Activated naive CD4-positive, alpha-beta T cell treated with anti-CD3 and anti-CD28 coated beads for 36 hours (primary cell): ENCODE results near the gene FBH1. TPM values are rescaled to one million over a fixed set of nuclear protein-coding genes. Genes with fewer than 3 reads are reported as not detected.

Experiments used
- CTCF ChIA-PET: fragments of 350-600 bp; sonication (Branson Sonifier 250); formaldehyde crosslinking; loops from one replicate; lab custom pipeline; 2021; ENCODE audit warnings: antibody characterized with exemption; lab: Charles Lee
- DNase-seq: peaks from one replicate; pipeline ENCODE4 v3.0.0-alpha.2; 2020
- H3K27ac Mint-ChIP-seq: one replicate; pipeline ENCODE4 v1.8.0; 2021; ENCODE audit warnings: mild to moderate bottlenecking, mixed read lengths
- H3K27me3 Mint-ChIP-seq: one replicate; pipeline ENCODE4 v1.8.0; 2021; ENCODE audit warnings: low read depth, mixed read lengths
- H3K36me3 Mint-ChIP-seq: one replicate; pipeline ENCODE4 v1.8.0; 2021; ENCODE audit warnings: low read depth, mixed read lengths
- H3K4me1 Mint-ChIP-seq: one replicate; pipeline ENCODE4 v1.8.0; 2021; ENCODE audit warnings: low read depth, mixed read lengths
- H3K4me3 Mint-ChIP-seq: one replicate; pipeline ENCODE4 v1.8.0; 2021; ENCODE audit warnings: mild to moderate bottlenecking, moderate library complexity, mixed read lengths
- H3K9me3 Mint-ChIP-seq: one replicate; pipeline ENCODE4 v1.8.0; 2021; ENCODE audit warnings: mixed read lengths
- intact Hi-C: fragments of 100-400 bp; cut with micrococcal nuclease; formaldehyde crosslinking; loops from one replicate; pipeline ENCODE4 v1.15.1; 2023
- total RNA-seq, 2 experiments: library from RNA; stranded (reverse); gene quantifications; one replicate each; pipeline ENCODE4 v1.2.3, GENCODE V29; 2021

Gene FBH1
- total RNA-seq, 2 experiments from 2014 or later = 40.4 to 42.7 TPM

- no peaks in the 10 kb centered on the region for H3K9me3 Mint-ChIP-seq
- no peaks in the 10 kb centered on the region for H3K27me3 Mint-ChIP-seq
- H3K27ac Mint-ChIP-seq = no peak overlapping the region
- no peak for DNase-seq
- H3K4me3 Mint-ChIP-seq = no peak overlapping the region
- H3K36me3 Mint-ChIP-seq = peaks cover 39% of the 10 kb centered on the region
- intact Hi-C loops = no loop called here
- H3K4me1 Mint-ChIP-seq = peaks cover 13% of the 10 kb centered on the region
- CTCF ChIA-PET = no interaction called here
Measured at GRCh38 chr10:5910323-5911100, 20.5 kb downstream of the FBH1 start.

DNA sequence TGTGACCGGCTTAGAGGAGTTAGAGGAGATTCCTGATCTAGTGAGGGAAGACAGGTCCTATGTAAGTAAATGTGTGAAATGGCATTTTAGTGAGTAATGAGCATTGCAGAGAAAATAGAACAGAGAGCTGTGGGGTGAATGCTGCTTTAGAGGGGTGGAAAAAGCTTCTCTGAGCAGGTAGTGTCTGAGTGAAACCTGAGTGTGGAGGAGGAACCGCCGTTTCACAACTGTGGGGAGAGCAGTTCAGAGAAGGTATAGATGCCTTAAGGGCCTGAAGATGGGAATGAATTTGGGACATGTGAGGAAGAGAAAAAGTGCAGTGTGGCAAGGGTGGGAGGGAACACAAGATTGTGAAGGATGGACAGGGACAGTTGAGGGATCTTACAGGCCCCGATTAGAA, 21.6 kb downstream of the FBH1 start:
- DNase-seq = no peak
- CTCF ChIA-PET = no interaction called here
- Mint-ChIP-seq H3K4me3 (no peak overlapping the region), H3K9me3 (no peaks in the 10 kb centered on the region), H3K27me3 (no peaks in the 10 kb centered on the region), H3K27ac (no peak overlapping the region), H3K36me3 (peaks cover 37% of the 10 kb centered on the region), H3K4me1 (peaks cover 8% of the 10 kb centered on the region)
- intact Hi-C loops = no loop called here

DNA sequence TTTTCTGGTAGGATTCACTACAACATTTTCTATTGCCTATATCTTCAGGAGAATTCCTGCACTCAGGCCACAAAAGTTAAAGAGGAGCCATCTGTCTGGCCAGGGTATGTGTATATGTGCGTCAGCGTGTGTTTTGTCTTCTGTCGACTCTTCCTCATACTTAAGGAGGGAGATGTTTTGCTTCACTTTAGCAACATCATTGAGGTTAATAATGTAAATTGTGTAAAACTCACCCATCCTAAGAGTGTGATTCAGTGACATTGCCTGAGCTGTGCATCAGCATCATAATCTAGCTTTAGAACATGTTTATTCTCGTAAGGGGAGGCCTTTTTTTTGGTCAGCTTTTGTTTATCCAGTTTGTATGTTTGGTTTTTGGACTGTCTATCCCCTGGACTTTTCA, 23.7 kb downstream of the FBH1 start:
- Mint-ChIP-seq H3K27ac (no peak overlapping the region), H3K36me3 (peaks cover 36% of the 10 kb centered on the region), H3K9me3 (no peaks in the 10 kb centered on the region), H3K27me3 (no peaks in the 10 kb centered on the region), H3K4me1 (peaks cover 2% of the 10 kb centered on the region), H3K4me3 (no peak overlapping the region)
- DNase-seq = no peak
- CTCF ChIA-PET = no interaction called here
- intact Hi-C loops = no loop called here

GRCh38 chr10:5915451-5915850, 25.4 kb downstream of the FBH1 start:
- intact Hi-C loops = no loop called here
- H3K36me3 Mint-ChIP-seq = peaks cover 42% of the 10 kb centered on the region

GRCh38 chr10:5917305-5917704, 27.3 kb downstream of the FBH1 start:
- DNase-seq = no peak
- CTCF ChIA-PET = no interaction called here
- no peak overlapping the region for H3K4me3 Mint-ChIP-seq
- no peak overlapping the region for H3K27ac Mint-ChIP-seq
- H3K36me3 Mint-ChIP-seq = peaks cover 40% of the 10 kb centered on the region
- no peaks in the 10 kb centered on the region for H3K4me1 Mint-ChIP-seq
- H3K27me3 Mint-ChIP-seq = no peaks in the 10 kb centered on the region
- H3K9me3 Mint-ChIP-seq = no peaks in the 10 kb centered on the region
- intact Hi-C loops = no loop called here

More at GRCh38 chr10:5915451-5915850, 25.4 kb downstream of the FBH1 start:
- no peak for DNase-seq
- CTCF ChIA-PET = no interaction called here
- no peak overlapping the region for H3K4me3 Mint-ChIP-seq
- peaks cover 2% of the 10 kb centered on the region for H3K4me1 Mint-ChIP-seq
- no peaks in the 10 kb centered on the region for H3K9me3 Mint-ChIP-seq
- no peak overlapping the region for H3K27ac Mint-ChIP-seq
- H3K27me3 Mint-ChIP-seq = no peaks in the 10 kb centered on the region

- Mint-ChIP-seq H3K9me3 (no peaks in the 10 kb centered on the region), H3K36me3 (peaks cover 37% of the 10 kb centered on the region), H3K4me1 (no peaks in the 10 kb centered on the region), H3K27ac (no peak overlapping the region), H3K4me3 (no peak overlapping the region), H3K27me3 (no peaks in the 10 kb centered on the region)
- intact Hi-C loops = no loop called here
- DNase-seq = no peak
- CTCF ChIA-PET = no interaction called here
Measured at GRCh38 chr10:5918763-5919162, 28.7 kb downstream of the FBH1 start.

- Mint-ChIP-seq H3K4me3 (no peak overlapping the region), H3K36me3 (peaks cover 35% of the 10 kb centered on the region), H3K27ac (no peak overlapping the region), H3K4me1 (no peaks in the 10 kb centered on the region), H3K9me3 (no peaks in the 10 kb centered on the region), H3K27me3 (no peaks in the 10 kb centered on the region)
- intact Hi-C loops = no loop called here
- no peak for DNase-seq
- CTCF ChIA-PET = no interaction called here
Measured at GRCh38 chr10:5919568-5919967, 29.5 kb downstream of the FBH1 start.

- peaks cover 26% of the 10 kb centered on the region for H3K36me3 Mint-ChIP-seq
- CTCF ChIA-PET = interaction anchor here (0.5 kb wide), 1 partner anchor 28 kb away, joined by 3 read pairs; no protein-coding TSS in a partner anchor
- no peak overlapping the region for H3K4me3 Mint-ChIP-seq
- no peak for DNase-seq
- no peak overlapping the region for H3K27ac Mint-ChIP-seq
- no peaks in the 10 kb centered on the region for H3K9me3 Mint-ChIP-seq
- H3K27me3 Mint-ChIP-seq = no peaks in the 10 kb centered on the region
- intact Hi-C loops = no loop called here
- no peaks in the 10 kb centered on the region for H3K4me1 Mint-ChIP-seq
Measured at GRCh38 chr10:5921746-5922145, 31.7 kb downstream of the FBH1 start.

DNA sequence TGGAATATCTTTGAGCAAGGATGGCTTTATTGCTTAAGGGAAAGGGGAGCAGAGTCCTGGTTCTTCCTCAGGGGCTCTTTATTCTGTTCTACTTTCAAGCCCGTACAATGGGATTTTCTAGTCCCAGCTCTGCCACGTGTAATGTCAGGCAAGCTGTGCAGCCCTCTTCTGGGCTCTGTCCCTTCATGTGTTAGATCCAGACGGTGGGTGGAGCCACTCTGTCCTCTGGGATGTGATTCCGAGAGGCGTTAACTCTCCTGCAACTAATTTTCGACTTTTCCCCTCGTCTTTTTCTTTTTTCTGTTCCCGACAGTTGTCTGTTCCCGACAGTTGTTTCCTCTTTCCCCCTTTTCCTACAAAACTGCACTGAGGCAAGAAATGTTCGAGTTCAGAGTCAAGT, 34.8 kb downstream of the FBH1 start:
- no peak for DNase-seq
- Mint-ChIP-seq H3K27me3 (no peaks in the 10 kb centered on the region), H3K36me3 (peaks cover 27% of the 10 kb centered on the region), H3K4me1 (no peaks in the 10 kb centered on the region), H3K4me3 (no peak overlapping the region), H3K9me3 (no peaks in the 10 kb centered on the region), H3K27ac (no peak overlapping the region)
- intact Hi-C loops = no loop called here
- CTCF ChIA-PET = no interaction called here

DNA sequence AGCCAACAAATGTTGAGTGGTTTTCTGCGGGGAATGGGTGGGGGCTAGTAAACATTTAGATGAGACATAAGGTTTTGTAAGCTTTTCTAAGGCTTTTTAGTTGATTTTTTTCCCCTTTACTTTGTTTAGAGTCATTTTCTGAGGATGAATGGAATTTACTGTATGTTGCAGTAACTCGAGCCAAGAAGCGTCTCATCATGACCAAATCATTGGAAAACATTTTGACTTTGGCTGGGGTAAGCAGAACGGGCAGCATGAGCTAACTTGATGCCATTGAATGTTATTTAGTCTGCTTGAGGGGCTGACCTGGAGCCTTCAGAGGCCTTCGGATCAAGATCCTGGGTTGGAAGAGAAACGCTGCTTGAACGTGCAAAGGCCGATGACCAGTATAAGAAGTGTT, 37.3 kb downstream of the FBH1 start:
- no peaks in the 10 kb centered on the region for H3K9me3 Mint-ChIP-seq
- H3K4me1 Mint-ChIP-seq = no peaks in the 10 kb centered on the region
- no peaks in the 10 kb centered on the region for H3K27me3 Mint-ChIP-seq
- H3K4me3 Mint-ChIP-seq = no peak overlapping the region
- CTCF ChIA-PET = no interaction called here
- H3K36me3 Mint-ChIP-seq = peaks cover 19% of the 10 kb centered on the region
- no peak for DNase-seq
- intact Hi-C loops = no loop called here
- no peak overlapping the region for H3K27ac Mint-ChIP-seq

DNA sequence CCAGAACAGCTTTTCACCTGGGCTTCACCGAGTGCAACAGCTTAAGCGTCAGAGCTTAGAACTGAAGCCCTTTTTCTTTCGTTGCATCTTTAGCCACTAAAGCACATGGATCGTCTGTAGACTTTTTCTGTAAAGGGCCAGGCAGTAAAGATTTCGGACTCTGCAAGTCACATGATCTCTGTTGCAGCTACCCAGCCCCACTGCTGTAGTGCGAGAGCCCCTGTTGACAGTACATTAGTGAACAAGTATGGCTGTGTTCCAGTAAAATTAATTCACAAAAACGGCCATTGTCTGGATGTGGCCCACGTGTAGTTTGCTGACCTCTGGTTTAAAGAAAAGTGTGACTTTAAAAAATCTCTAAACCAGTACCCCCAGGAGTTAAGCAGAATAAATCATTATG, 39.4 kb downstream of the FBH1 start:
- intact Hi-C loops = no loop called here

GRCh38 chr10:5930272-5930671, 40.2 kb downstream of the FBH1 start:
- H3K27me3 Mint-ChIP-seq = no peaks in the 10 kb centered on the region
- CTCF ChIA-PET = no interaction called here
- H3K36me3 Mint-ChIP-seq = peaks cover 16% of the 10 kb centered on the region
- H3K4me1 Mint-ChIP-seq = no peaks in the 10 kb centered on the region
- DNase-seq = no peak
- H3K27ac Mint-ChIP-seq = no peak overlapping the region
- no peaks in the 10 kb centered on the region for H3K9me3 Mint-ChIP-seq
- intact Hi-C loops = no loop called here
- no peak overlapping the region for H3K4me3 Mint-ChIP-seq

More for the DNA sequence above, 39.4 kb downstream of the FBH1 start:
- CTCF ChIA-PET = interaction anchor here (0.5 kb wide), 1 partner anchor 472 kb away, joined by 3 read pairs; no protein-coding TSS in a partner anchor
- no peak overlapping the region for H3K4me3 Mint-ChIP-seq
- no peak for DNase-seq
- peaks cover 16% of the 10 kb centered on the region for H3K36me3 Mint-ChIP-seq
- no peaks in the 10 kb centered on the region for H3K4me1 Mint-ChIP-seq
- no peak overlapping the region for H3K27ac Mint-ChIP-seq
- H3K9me3 Mint-ChIP-seq = no peaks in the 10 kb centered on the region
- H3K27me3 Mint-ChIP-seq = no peaks in the 10 kb centered on the region

DNA sequence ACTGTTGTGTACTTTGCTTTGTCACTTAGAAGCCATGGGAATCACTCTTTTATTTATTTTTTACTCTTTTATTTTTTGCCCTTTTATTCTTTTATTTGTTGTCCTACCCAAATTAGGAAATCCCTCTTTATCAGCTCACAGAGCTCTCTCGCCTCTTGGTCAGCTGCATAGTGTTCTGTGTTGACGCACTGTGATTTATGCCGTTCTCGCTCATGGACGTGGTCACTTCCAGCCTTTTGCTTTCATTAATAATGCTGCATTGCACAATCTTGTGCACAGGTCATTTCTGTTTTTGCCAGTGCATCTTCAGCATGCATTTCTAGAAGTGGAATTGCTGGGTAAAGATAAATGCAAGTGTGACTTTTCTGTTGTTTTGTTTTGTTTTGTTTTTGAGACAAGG, 42.3 kb downstream of the FBH1 start:
- no peaks in the 10 kb centered on the region for H3K4me1 Mint-ChIP-seq
- H3K4me3 Mint-ChIP-seq = no peak overlapping the region
- H3K9me3 Mint-ChIP-seq = no peaks in the 10 kb centered on the region
- no peaks in the 10 kb centered on the region for H3K27me3 Mint-ChIP-seq
- intact Hi-C loops = no loop called here
- peaks cover 16% of the 10 kb centered on the region for H3K36me3 Mint-ChIP-seq
- no peak for DNase-seq
- CTCF ChIA-PET = interaction anchor here (1.1 kb wide), 1 partner anchor 16 kb away, joined by 4 read pairs; no protein-coding TSS in a partner anchor
- H3K27ac Mint-ChIP-seq = no peak overlapping the region
